K562 (cell line): ENCODE measurements around the gene GET4. TPM values are rescaled to one million over a fixed set of nuclear protein-coding genes. Genes with fewer than 3 reads are reported as not detected.

Experiments used
- BACH1 ChIP-seq: fragments of 200-800 bp; sonication (Bioruptor generic); IDR thresholded peaks from 2 replicates; pipeline ENCODE4 v1.6.1; 2016; ENCODE audit warnings: missing genetic modification characterization, missing compliant biosample characterization
- NR0B1 ChIP-seq: fragments of 450-650 bp; IDR thresholded peaks from one replicate; pipeline ENCODE4 v1.6.1; 2018; ENCODE audit warnings: mild to moderate bottlenecking, moderate library complexity; ENCODE audit not compliant: partially characterized antibody
- NR4A1 ChIP-seq, 2 experiments: fragments of 250-450 bp in 1 of 2; fragments of 450-650 bp in 1 of 2; sonication (Bioruptor Pico) in 1 of 2; IDR thresholded peaks; 2 replicates each; pipeline versions ENCODE4 v1.4.0 to v1.6.1; 2016 to 2020; ENCODE audit warnings: mild to moderate bottlenecking in 2 of 2, missing compliant biosample characterization in 1 of 2, missing genetic modification characterization in 1 of 2, moderate library complexity in 1 of 2
- SMAD1 ChIP-seq: fragments of 150-350 bp; IDR thresholded peaks from 2 replicates; pipeline ENCODE4 v1.6.1; 2014; ENCODE audit warnings: low read length, low read depth; ENCODE audit not compliant: partially characterized antibody
- ZNF318 ChIP-seq, 2 experiments: fragments of 450-650 bp; IDR thresholded peaks; 2 replicates each; pipeline ENCODE4 v1.6.1; 2016; ENCODE audit warnings: mild to moderate bottlenecking in 2 of 2, borderline replicate concordance in 1 of 2, low read depth in 1 of 2, moderate library complexity in 1 of 2
- polyA plus RNA-seq, 8 experiments: library from polyadenylated mRNA; depleted of rRNA in 4 of 8; stranded (reverse) in 5 of 8; unstranded in 3 of 8; fragments of >200 nt; fragmentation: Nextera tagmentation in 2 of 8; fragmentation: Illumina TruSeq in 1 of 8; extraction: Ambion mirVana in 2 of 8; extraction: Trizol in 1 of 8; gene quantifications; 2 replicates each; pipeline versions ENCODE4 v1.2.1 to v1.2.3, GENCODE V29; 2011 to 2014; ENCODE audit warnings: inconsistent platforms in 1 of 8, missing spikeins in 1 of 8
- total RNA-seq, 7 experiments: library from RNA; depleted of rRNA in 6 of 7; stranded (reverse); fragments of >200 nt in 6 of 7; fragmentation: Illumina TruSeq in 2 of 7; extraction: Trizol in 2 of 7; gene quantifications; 2 replicates each; pipeline versions ENCODE4 v1.2.1 to v1.2.3, GENCODE V29; 2011 to 2021; ENCODE audit warnings: low replicate concordance in 1 of 7

Gene GET4
- total and polyA plus RNA-seq, 9 of the 15 experiments (the other 6 are each of a cell fraction or from before 2014, with no cell fraction given): 0.99 to 122 (median 40.4) TPM

GRCh38 chr7:907158-907980 is 31.0 kb downstream of the GET4 start (continued):
- TF ChIP-seq ZNF318 (IDR thresholded peaks at IDR 0.05; ENCODE audit: borderline replicate concordance in 1 of 2, low read depth in 1 of 2) (no peak), NR0B1 (no peak), SMAD1 (no peak), NR4A1 (CRISPR knock-in tag; IDR thresholded peaks at IDR 0.05) (no peak), NR4A1 (tag; IDR thresholded peaks at IDR 0.05) (no peak), BACH1 (tag) (no peak)
